ENCODE results near the gene GPHN. TPM values are rescaled to one million over a fixed set of nuclear protein-coding genes. Genes with fewer than 3 reads are reported as not detected.

The GPHN gene
- total RNA-seq, 1 experiment from 2014 or later: 23.4 TPM

DNA sequence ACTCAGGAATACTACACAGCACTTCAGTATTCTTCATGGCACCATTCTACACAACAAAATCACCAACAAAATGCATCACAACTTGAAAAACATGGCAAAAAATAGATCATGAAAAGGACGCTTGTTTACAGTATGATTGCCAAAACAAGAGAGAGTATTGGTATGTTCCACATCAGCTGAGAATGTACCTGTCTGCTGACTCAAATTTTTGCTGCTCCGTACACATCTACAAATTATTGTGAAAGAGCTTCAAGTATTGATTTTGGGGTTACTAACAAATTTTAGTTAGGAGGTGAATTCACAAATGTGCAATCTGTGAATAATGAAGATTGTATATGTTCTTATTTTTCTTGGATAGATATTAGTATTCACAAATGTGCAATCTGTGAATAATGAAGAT is 105.4 kb downstream of the GPHN start:
- ATAC-seq (no peak), DNase-seq (no peak)
- TF ChIP-seq, protein P1, sequence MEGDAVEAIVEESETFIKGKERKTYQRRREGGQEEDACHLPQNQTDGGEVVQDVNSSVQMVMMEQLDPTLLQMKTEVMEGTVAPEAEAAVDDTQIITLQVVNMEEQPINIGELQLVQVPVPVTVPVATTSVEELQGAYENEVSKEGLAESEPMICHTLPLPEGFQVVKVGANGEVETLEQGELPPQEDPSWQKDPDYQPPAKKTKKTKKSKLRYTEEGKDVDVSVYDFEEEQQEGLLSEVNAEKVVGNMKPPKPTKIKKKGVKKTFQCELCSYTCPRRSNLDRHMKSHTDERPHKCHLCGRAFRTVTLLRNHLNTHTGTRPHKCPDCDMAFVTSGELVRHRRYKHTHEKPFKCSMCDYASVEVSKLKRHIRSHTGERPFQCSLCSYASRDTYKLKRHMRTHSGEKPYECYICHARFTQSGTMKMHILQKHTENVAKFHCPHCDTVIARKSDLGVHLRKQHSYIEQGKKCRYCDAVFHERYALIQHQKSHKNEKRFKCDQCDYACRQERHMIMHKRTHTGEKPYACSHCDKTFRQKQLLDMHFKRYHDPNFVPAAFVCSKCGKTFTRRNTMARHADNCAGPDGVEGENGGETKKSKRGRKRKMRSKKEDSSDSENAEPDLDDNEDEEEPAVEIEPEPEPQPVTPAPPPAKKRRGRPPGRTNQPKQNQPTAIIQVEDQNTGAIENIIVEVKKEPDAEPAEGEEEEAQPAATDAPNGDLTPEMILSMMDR (conservative IDR thresholded peaks at IDR 0.05; ENCODE audit: low read depth, low read length): no peak
- TF ChIP-seq EZH2phosphoT487 (IDR thresholded peaks at IDR 0.05; ENCODE audit: borderline replicate concordance, low read length) (no peak), EZH2 (IDR thresholded peaks at IDR 0.05; ENCODE audit: low read length, unreplicated experiment) (no peak)
- Histone ChIP-seq H2AFZ (ENCODE audit: low read length) (no peak overlapping the region), H3K4me1 (ENCODE audit: insufficient read depth, low read length) (no peaks in the 10 kb centered on the region), H4K20me1 (ENCODE audit: low read length) (peaks cover 6% of the 10 kb centered on the region; the same call in 1 of the 2 replicates), H3K4me2 (ENCODE audit: low read length) (no peak overlapping the region), H3K9me3 (ENCODE audit: low read length) (no peaks in the 10 kb centered on the region), H3K27me3 (ENCODE audit: low read length) (no peaks in the 10 kb centered on the region), H3F3A (ENCODE audit: low read length, unreplicated experiment) (no peaks in the 10 kb centered on the region), H3K4me3 (ENCODE audit: low read length) (no peak overlapping the region), H3K27ac (ENCODE audit: low read length) (no peak overlapping the region), H3K9me2 (replicated peaks; ENCODE audit: low read length) (no peaks in the 10 kb centered on the region), H3K36me3 (ENCODE audit: low read depth, low read length) (no peaks in the 10 kb centered on the region), H3K79me2 (ENCODE audit: low read length) (peaks cover 75% of the 10 kb centered on the region), H3K9ac (ENCODE audit: low read length) (no peak overlapping the region)
- ChIA-PET POLR2A (ENCODE audit: unreplicated experiment) (no interaction called here), CTCF (no interaction called here)
- intact Hi-C loops (cut with micrococcal nuclease): loop anchor here (5.0 to 10.0 kb wide), 2 partner anchors 211 to 671 kb away; no protein-coding TSS in a partner anchor
- BruUV-seq (replicated peaks): no TSS peak

DNA sequence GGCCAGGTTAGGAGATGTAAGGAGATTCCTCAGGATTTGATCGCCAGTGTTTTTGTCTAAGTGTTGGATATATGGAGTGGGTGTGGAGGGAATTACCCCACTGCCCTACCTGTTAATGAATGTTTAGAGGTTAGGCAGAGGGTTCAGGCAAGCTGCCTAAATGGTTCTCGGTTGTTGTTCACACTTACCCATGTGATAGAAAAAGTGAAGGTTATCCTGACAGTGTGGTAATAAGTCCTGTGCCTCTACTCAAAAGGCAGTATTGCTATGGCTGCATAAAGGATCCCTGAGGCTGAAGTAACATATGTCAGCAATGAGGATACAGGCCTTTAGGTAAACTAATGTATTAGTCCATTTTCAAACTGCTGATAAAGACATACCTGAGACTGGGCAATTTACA is 112.0 kb downstream of the GPHN start:
- H3K4me1 ChIP-seq (ENCODE audit: insufficient read depth, low read length): no peaks in the 10 kb centered on the region
- H3K4me3 ChIP-seq (ENCODE audit: low read length): no peak overlapping the region
- H4K20me1 ChIP-seq (ENCODE audit: low read length): peaks cover 4% of the 10 kb centered on the region; the same call in 1 of the 2 replicates
- ATAC-seq (no peak), DNase-seq (no peak)
- intact Hi-C loops (cut with micrococcal nuclease): loop anchor here (5.0 to 10.0 kb wide), 2 partner anchors 247 to 665 kb away; no protein-coding TSS in a partner anchor
- H3F3A ChIP-seq (ENCODE audit: low read length, unreplicated experiment): no peaks in the 10 kb centered on the region
- no peaks in the 10 kb centered on the region for H3K9me3 ChIP-seq (ENCODE audit: low read length)
- CTCF ChIA-PET: no interaction called here
- H3K36me3 ChIP-seq (ENCODE audit: low read depth, low read length): no peaks in the 10 kb centered on the region
- no peak overlapping the region for H3K4me2 ChIP-seq (ENCODE audit: low read length)
- H3K9ac ChIP-seq (ENCODE audit: low read length): no peak overlapping the region
- POLR2A ChIA-PET (ENCODE audit: unreplicated experiment): no interaction called here
- no peak overlapping the region for H2AFZ ChIP-seq (ENCODE audit: low read length)
- no peaks in the 10 kb centered on the region for H3K9me2 ChIP-seq (replicated peaks; ENCODE audit: low read length)
- no TSS peak for BruUV-seq (replicated peaks)
- H3K79me2 ChIP-seq (ENCODE audit: low read length): peaks cover 41% of the 10 kb centered on the region
- no peak overlapping the region for H3K27ac ChIP-seq (ENCODE audit: low read length)
- TF ChIP-seq EZH2phosphoT487 (IDR thresholded peaks at IDR 0.05; ENCODE audit: borderline replicate concordance, low read length) (no peak), EZH2 (IDR thresholded peaks at IDR 0.05; ENCODE audit: low read length, unreplicated experiment) (no peak)
- TF ChIP-seq, protein P1 (conservative IDR thresholded peaks at IDR 0.05; ENCODE audit: low read depth, low read length): no peak
- no peaks in the 10 kb centered on the region for H3K27me3 ChIP-seq (ENCODE audit: low read length)

DNA sequence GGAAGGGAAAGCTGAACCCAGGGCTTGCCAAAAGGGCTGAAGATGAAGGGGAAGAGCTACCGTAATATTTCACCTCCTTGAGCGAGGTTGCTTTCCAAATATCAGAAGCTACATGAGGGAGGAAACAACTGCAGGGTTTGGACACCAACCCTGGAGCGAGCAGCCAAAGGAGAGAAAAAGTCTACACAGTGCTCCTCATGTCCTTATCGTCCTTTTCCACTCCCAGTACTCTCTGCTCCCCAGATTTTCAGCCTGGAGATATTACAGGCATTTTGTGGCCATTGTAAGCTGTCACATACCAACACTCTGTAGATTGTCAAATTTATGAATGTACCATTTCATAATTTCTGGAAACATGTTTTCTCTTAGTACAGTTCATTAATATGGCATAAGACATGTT is 115.9 kb downstream of the GPHN start:
- ATAC-seq: peak; percentile 21
- ChIA-PET POLR2A (ENCODE audit: unreplicated experiment) (no interaction called here), CTCF (interaction anchor here (0.6 to 1.4 kb wide), 6 partner anchors 122 to 662 kb away, joined by 3 to 14 read pairs (median 7); no protein-coding TSS in a partner anchor)

More for the DNA sequence above, 115.9 kb downstream of the GPHN start:
- Histone ChIP-seq H3K27ac (ENCODE audit: low read length) (no peak overlapping the region), H3K4me3 (ENCODE audit: low read length) (no peak overlapping the region), H3K36me3 (ENCODE audit: low read depth, low read length) (no peaks in the 10 kb centered on the region), H3K4me1 (ENCODE audit: insufficient read depth, low read length) (no peaks in the 10 kb centered on the region), H3K4me2 (ENCODE audit: low read length) (no peak overlapping the region), H3K9me3 (ENCODE audit: low read length) (no peaks in the 10 kb centered on the region), H3K9me2 (replicated peaks; ENCODE audit: low read length) (no peaks in the 10 kb centered on the region), H3K27me3 (ENCODE audit: low read length) (no peaks in the 10 kb centered on the region), H4K20me1 (ENCODE audit: low read length) (peaks cover 4% of the 10 kb centered on the region; the same call in 1 of the 2 replicates), H3K79me2 (ENCODE audit: low read length) (peaks cover 34% of the 10 kb centered on the region), H3F3A (ENCODE audit: low read length, unreplicated experiment) (no peaks in the 10 kb centered on the region), H2AFZ (ENCODE audit: low read length) (no peak overlapping the region), H3K9ac (ENCODE audit: low read length) (no peak overlapping the region)
- TF ChIP-seq EZH2phosphoT487 (IDR thresholded peaks at IDR 0.05; ENCODE audit: borderline replicate concordance, low read length): no peak
- TF ChIP-seq EZH2 (IDR thresholded peaks at IDR 0.05; ENCODE audit: low read length, unreplicated experiment): no peak
- TF ChIP-seq, protein P1 (conservative IDR thresholded peaks at IDR 0.05; ENCODE audit: low read depth, low read length): no peak
- no peak for DNase-seq
- BruUV-seq (replicated peaks): no TSS peak
- intact Hi-C loops (cut with micrococcal nuclease): loop anchor here (1.0 to 5.0 kb wide), 4 partner anchors 38 to 494 kb away; no protein-coding TSS in a partner anchor

All from PC-3 (cell line).